ENCODE data around the gene GAS7.

GAS7 gene

GRCh38 chr17:10211666-10212065, 13.3 kb upstream of the GAS7 start:
- no peak for TF ChIP-seq CTCF (IDR thresholded peaks at IDR 0.05; ENCODE audit: low read depth, low read length)

DNA sequence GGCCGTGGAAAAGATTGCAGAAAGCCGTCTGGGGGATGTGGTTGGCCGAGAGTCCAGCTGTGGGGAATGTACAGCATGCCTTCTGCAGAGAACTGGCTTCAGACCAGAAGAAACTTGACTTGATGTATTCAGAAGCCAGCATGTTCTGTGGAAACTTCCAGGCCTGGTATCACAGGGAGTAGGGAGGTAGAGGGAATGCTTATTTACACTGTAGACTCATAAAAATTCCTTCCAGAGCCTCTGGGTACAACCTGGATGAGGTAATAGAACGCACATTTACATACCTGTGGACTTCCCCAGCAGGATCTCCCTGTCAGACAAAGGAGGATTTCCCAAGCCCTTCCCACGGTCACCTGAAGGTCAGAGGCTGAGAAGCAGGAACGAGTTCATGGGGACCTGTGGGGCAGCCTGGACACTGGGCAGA, 11.8 kb upstream of the GAS7 start:
- H3K4me3 ChIP-seq (ENCODE audit: low read depth, low read length) = no peak overlapping the region
- TF ChIP-seq CTCF (IDR thresholded peaks at IDR 0.05; ENCODE audit: low read depth, low read length) = no peak

More at GRCh38 chr17:10211666-10212065, 13.3 kb upstream of the GAS7 start:
- H3K4me3 ChIP-seq (ENCODE audit: low read depth, low read length) = no peak overlapping the region

- no peak for TF ChIP-seq CTCF (IDR thresholded peaks at IDR 0.05; ENCODE audit: low read depth, low read length)
- no peak overlapping the region for H3K4me3 ChIP-seq (ENCODE audit: low read depth, low read length)
Observed at GRCh38 chr17:10208604-10209193, 10.3 kb upstream of the GAS7 start.

GRCh38 chr17:10207153-10207552, 8.7 kb upstream of the GAS7 start:
- TF ChIP-seq CTCF (IDR thresholded peaks at IDR 0.05; ENCODE audit: low read depth, low read length) = no peak

GRCh38 chr17:10205549-10206185, 7.3 kb upstream of the GAS7 start:
- TF ChIP-seq CTCF (IDR thresholded peaks at IDR 0.05; ENCODE audit: low read depth, low read length) = no peak
- no peak overlapping the region for H3K4me3 ChIP-seq (ENCODE audit: low read depth, low read length)

More at GRCh38 chr17:10207153-10207552, 8.7 kb upstream of the GAS7 start:
- H3K4me3 ChIP-seq (ENCODE audit: low read depth, low read length) = no peak overlapping the region

DNA sequence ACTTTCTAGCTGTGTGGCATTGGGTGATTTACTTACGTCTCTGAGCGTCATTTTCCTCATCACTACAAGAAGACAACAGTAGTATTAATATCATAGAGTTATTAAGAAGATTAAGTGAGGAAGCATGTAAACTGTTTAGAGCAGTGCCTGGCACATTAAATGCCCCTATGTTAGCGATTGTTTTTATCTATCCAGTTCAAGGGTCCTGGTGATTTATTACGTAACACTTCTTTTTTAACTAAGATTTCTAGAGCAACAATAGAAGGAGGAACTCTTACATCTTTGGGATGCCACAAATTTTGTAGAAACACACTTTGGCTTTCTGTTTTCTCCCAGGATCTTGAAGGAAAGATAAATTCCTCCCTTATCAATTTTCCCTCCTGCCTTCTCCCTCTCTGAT, 3.3 kb upstream of the GAS7 start:
- TF ChIP-seq CTCF (IDR thresholded peaks at IDR 0.05; ENCODE audit: low read depth, low read length) = no peak
- no peak overlapping the region for H3K4me3 ChIP-seq (ENCODE audit: low read depth, low read length)

GRCh38 chr17:10200645-10201044, 2.2 kb upstream of the GAS7 start:
- TF ChIP-seq CTCF (IDR thresholded peaks at IDR 0.05; ENCODE audit: low read depth, low read length) = no peak
- H3K4me3 ChIP-seq (ENCODE audit: low read depth, low read length) = no peak overlapping the region
